PC-9 (cell line): ENCODE data around the gene PWP2. TPM values are rescaled to one million over a fixed set of nuclear protein-coding genes. Genes with fewer than 3 reads are reported as not detected.

ENCODE experiments used
- BruUV-seq: library from RNA; stranded (reverse); fragments of 400-500 nt; replicated peaks from 2 replicates; lab custom pipeline; 2021; lab: Mats Ljungman, UMichigan
- CTCF ChIA-PET: fragments of 300-600 bp; sonication (Branson Sonifier 250); formaldehyde crosslinking; loops from one replicate; lab custom pipeline; 2022; ENCODE audit warnings: antibody characterized with exemption; lab: Charles Lee
- POLR2A ChIA-PET: fragments of 300-600 bp; sonication (Branson Sonifier 250); formaldehyde crosslinking; loops from one replicate; lab custom pipeline; 2022; ENCODE audit warnings: antibody characterized with exemption; ENCODE audit not compliant: unreplicated experiment; lab: Charles Lee
- DNase-seq, 2 experiments: peaks; one replicate each; pipeline versions ENCODE4 v3.0.0 to v3.0.0-alpha.2; 2015 to 2022; ENCODE audit warnings: mixed read lengths in 1 of 2
- H2AFZ ChIP-seq: fragments of 200-600 bp; sonication (generic); 2 replicates; pipeline ENCODE4 v1.8.1; 2017; ENCODE audit warnings: antibody characterized with exemption
- H3F3A ChIP-seq: fragments of 200-600 bp; sonication (generic); 2 replicates; pipeline ENCODE4 v1.8.1; 2017; ENCODE audit warnings: antibody characterized with exemption, mild to moderate bottlenecking, low read depth; ENCODE audit not compliant: insufficient read depth
- H3K27ac ChIP-seq: fragments of 200-600 bp; sonication (generic); 2 replicates; pipeline ENCODE4 v1.6.1; 2016; ENCODE audit warnings: mixed run types
- H3K27me3 ChIP-seq: fragments of 200-600 bp; sonication (generic); 2 replicates; pipeline ENCODE4 v1.6.1; 2016; ENCODE audit warnings: low read depth, mixed run types; ENCODE audit not compliant: insufficient read depth
- H3K36me3 ChIP-seq: fragments of 200-600 bp; sonication (generic); 2 replicates; pipeline ENCODE4 v1.6.1; 2016; ENCODE audit warnings: low read depth, mixed run types
- H3K4me1 ChIP-seq: fragments of 200-600 bp; sonication (generic); replicated peaks from 2 replicates; pipeline ENCODE4 v1.6.1; 2016; ENCODE audit warnings: mixed run types; ENCODE audit not compliant: insufficient read depth
- H3K4me2 ChIP-seq: fragments of 200-600 bp; sonication (generic); 2 replicates; pipeline ENCODE4 v1.6.1; 2017; ENCODE audit warnings: mixed run types
- H3K4me3 ChIP-seq: fragments of 200-600 bp; sonication (generic); 2 replicates; pipeline ENCODE4 v1.6.1; 2016; ENCODE audit warnings: mixed run types
- H3K79me2 ChIP-seq: fragments of 200-600 bp; sonication (generic); 2 replicates; pipeline ENCODE4 v1.6.1; 2017; ENCODE audit warnings: low read depth, mixed run types
- H3K9me2 ChIP-seq: fragments of 200-600 bp; sonication (generic); 2 replicates; pipeline ENCODE4 v1.8.1; 2017; ENCODE audit warnings: mild to moderate bottlenecking; ENCODE audit not compliant: insufficient read depth
- H3K9me3 ChIP-seq: fragments of 200-600 bp; sonication (generic); 2 replicates; pipeline ENCODE4 v1.8.1; 2016; ENCODE audit warnings: low read depth; ENCODE audit not compliant: insufficient read depth
- H4K20me1 ChIP-seq: fragments of 200-600 bp; sonication (generic); 2 replicates; pipeline ENCODE4 v1.8.1; 2017; ENCODE audit not compliant: insufficient read depth
- EZH2 ChIP-seq: fragments of 200-600 bp; sonication (generic); IDR thresholded peaks from 2 replicates; pipeline ENCODE4 v1.8.0; 2017; ENCODE audit warnings: antibody characterized with exemption, low read depth
- intact Hi-C: fragments of 100-400 bp; cut with micrococcal nuclease; formaldehyde crosslinking; loops from one replicate; pipeline ENCODE4 v1.10.0; 2022; ENCODE audit not compliant: unreplicated experiment
- total RNA-seq: library from RNA; stranded (reverse); gene quantifications from 2 replicates; pipeline ENCODE4 v1.2.3, GENCODE V29; 2021
- TF ChIP-seq, protein P1 (sequence below): fragments of 200-600 bp; sonication (generic); conservative IDR thresholded peaks from 2 replicates; pipeline ENCODE4 v1.6.1; 2017; ENCODE audit warnings: mixed run types, antibody characterized with exemption, mild to moderate bottlenecking, moderate library complexity

PWP2 gene
- total RNA-seq, 1 experiment from 2014 or later: 22.6 TPM

DNA sequence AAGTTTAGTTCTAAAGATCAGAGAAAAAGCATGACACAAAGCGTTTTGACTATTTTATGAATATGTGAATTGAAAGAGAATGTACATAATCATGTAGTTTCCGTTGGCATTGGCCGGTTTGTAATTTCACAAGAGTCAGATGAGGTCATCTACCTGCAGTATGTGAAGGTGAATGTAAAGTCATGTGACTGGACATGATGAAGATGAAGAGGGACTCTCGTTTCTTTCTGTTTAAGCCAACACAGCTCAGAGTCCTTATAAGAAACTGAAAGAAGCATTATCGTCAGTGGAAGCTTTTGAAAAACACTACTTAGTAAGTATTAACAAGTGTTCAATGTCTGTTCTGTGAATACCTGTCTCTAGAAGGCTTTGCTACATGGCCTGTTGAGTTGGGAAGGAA is 30.9 kb upstream of the PWP2 start:
- ChIA-PET CTCF (no interaction called here), POLR2A (no interaction called here)
- no peaks in the 10 kb centered on the region for H3K79me2 ChIP-seq
- no peaks in the 10 kb centered on the region for H3K27me3 ChIP-seq
- H3K9me2 ChIP-seq: no peaks in the 10 kb centered on the region
- H3K36me3 ChIP-seq: peaks cover 6% of the 10 kb centered on the region; the same call in 1 of the 2 replicates
- no peak for DNase-seq
- no TSS peak for BruUV-seq
- no peak overlapping the region for H3K4me2 ChIP-seq
- TF ChIP-seq, protein P1, sequence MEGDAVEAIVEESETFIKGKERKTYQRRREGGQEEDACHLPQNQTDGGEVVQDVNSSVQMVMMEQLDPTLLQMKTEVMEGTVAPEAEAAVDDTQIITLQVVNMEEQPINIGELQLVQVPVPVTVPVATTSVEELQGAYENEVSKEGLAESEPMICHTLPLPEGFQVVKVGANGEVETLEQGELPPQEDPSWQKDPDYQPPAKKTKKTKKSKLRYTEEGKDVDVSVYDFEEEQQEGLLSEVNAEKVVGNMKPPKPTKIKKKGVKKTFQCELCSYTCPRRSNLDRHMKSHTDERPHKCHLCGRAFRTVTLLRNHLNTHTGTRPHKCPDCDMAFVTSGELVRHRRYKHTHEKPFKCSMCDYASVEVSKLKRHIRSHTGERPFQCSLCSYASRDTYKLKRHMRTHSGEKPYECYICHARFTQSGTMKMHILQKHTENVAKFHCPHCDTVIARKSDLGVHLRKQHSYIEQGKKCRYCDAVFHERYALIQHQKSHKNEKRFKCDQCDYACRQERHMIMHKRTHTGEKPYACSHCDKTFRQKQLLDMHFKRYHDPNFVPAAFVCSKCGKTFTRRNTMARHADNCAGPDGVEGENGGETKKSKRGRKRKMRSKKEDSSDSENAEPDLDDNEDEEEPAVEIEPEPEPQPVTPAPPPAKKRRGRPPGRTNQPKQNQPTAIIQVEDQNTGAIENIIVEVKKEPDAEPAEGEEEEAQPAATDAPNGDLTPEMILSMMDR: no peak
- TF ChIP-seq EZH2: no peak
- H3F3A ChIP-seq: no peaks in the 10 kb centered on the region
- H2AFZ ChIP-seq: no peak overlapping the region
- H4K20me1 ChIP-seq: no peaks in the 10 kb centered on the region
- no peak overlapping the region for H3K4me3 ChIP-seq
- no peaks in the 10 kb centered on the region for H3K9me3 ChIP-seq
- intact Hi-C loops: no loop called here
- H3K27ac ChIP-seq: no peak overlapping the region
- H3K4me1 ChIP-seq: no peaks in the 10 kb centered on the region

DNA sequence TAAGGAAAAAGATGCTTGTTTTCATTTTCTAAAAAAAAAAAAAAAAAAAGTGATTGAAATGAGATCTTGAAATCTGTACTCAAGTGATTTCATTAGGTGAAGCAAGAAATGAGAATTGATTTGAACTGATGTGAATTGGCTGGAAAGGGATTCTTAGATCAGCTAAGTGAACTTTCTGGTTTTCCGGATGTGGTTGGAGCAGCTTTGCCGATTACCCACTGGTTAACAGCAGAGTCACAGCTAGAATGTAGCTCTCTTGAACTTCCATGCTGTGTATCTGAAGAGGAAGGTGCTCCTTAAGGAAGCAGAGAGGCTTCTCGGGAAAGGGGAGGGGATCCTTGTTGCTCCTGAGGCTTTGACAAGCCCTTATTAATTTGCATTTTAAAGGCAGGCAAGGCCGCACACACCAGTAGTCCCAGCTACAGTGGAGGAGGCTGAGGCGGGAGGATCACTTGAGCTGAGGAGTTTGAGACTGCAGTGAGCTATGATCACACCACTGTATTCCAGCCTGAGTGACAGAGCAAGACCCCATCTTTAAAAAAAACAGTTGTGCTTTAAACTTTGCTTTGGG is 28.7 kb upstream of the PWP2 start:
- no TSS peak for BruUV-seq
- Histone ChIP-seq H2AFZ (no peak overlapping the region), H3K36me3 (peaks cover 6% of the 10 kb centered on the region; the same call in 1 of the 2 replicates), H3K9me2 (no peaks in the 10 kb centered on the region), H3K27ac (no peak overlapping the region), H3K4me2 (no peak overlapping the region), H3F3A (peaks cover 9% of the 10 kb centered on the region; the same call in 1 of the 2 replicates), H3K4me3 (no peak overlapping the region), H3K27me3 (no peaks in the 10 kb centered on the region), H3K4me1 (peaks cover 12% of the 10 kb centered on the region), H3K79me2 (no peaks in the 10 kb centered on the region), H3K9me3 (no peaks in the 10 kb centered on the region), H4K20me1 (no peaks in the 10 kb centered on the region)
- ChIA-PET POLR2A (no interaction called here), CTCF (no interaction called here)
- TF ChIP-seq, protein P1: no peak
- no peak for TF ChIP-seq EZH2
- no peak for DNase-seq
- intact Hi-C loops: no loop called here

DNA sequence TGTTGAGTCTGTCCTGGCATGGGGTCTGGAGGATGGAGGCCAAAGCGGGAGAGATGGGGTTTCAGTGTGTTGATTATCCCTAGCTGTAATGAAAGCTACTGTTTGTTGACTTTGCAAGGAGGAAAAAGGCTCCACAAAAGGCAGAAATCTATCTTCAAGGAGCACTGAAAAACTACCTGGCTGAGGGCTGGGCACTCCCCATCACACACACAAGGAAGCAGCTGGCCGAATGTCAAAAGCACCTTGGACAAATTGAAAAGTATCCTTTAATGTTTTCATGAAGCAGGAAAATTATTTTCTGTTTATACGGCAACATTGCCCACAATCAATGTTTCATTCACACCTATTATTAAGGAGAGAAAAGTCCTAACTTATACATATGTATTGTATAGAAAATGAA is 27.8 kb upstream of the PWP2 start:
- Histone ChIP-seq H3K27ac (no peak overlapping the region), H3K36me3 (peaks cover 6% of the 10 kb centered on the region; the same call in 1 of the 2 replicates), H3K9me2 (no peaks in the 10 kb centered on the region)

More for the DNA sequence above, 27.8 kb upstream of the PWP2 start:
- ChIA-PET POLR2A (no interaction called here), CTCF (no interaction called here)
- intact Hi-C loops: no loop called here
- Histone ChIP-seq H2AFZ (no peak overlapping the region), H3K27me3 (no peaks in the 10 kb centered on the region), H3K4me3 (no peak overlapping the region), H3K79me2 (no peaks in the 10 kb centered on the region), H3K4me1 (peaks cover 19% of the 10 kb centered on the region), H3F3A (peaks cover 9% of the 10 kb centered on the region; the same call in 1 of the 2 replicates), H3K9me3 (no peaks in the 10 kb centered on the region), H3K4me2 (no peak overlapping the region), H4K20me1 (no peaks in the 10 kb centered on the region)
- TF ChIP-seq, protein P1: no peak
- no peak for TF ChIP-seq EZH2
- no peak for DNase-seq
- BruUV-seq: no TSS peak
